SKM-1 (cell line): ENCODE measurements around the gene SHF.
"Not testable (repeated sequence)": the region's sequence is repeated elsewhere in the genome, so short reads cannot be mapped to it uniquely, and the experiment has no call there.

Experiments used
- DNase-seq: peaks from one replicate; lab custom pipeline; 2025; ENCODE audit not compliant: unreplicated experiment; lab: John Stamatoyannopoulos, UW

The SHF gene, protein sequence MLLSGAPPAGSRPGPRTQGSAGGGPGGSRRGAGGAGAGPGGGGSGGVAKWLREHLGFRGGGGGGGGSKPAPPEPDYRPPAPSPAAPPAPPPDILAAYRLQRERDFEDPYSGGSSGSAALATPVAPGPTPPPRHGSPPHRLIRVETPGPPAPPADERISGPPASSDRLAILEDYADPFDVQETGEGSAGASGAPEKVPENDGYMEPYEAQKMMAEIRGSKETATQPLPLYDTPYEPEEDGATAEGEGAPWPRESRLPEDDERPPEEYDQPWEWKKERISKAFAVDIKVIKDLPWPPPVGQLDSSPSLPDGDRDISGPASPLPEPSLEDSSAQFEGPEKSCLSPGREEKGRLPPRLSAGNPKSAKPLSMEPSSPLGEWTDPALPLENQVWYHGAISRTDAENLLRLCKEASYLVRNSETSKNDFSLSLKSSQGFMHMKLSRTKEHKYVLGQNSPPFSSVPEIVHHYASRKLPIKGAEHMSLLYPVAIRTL

DNA sequence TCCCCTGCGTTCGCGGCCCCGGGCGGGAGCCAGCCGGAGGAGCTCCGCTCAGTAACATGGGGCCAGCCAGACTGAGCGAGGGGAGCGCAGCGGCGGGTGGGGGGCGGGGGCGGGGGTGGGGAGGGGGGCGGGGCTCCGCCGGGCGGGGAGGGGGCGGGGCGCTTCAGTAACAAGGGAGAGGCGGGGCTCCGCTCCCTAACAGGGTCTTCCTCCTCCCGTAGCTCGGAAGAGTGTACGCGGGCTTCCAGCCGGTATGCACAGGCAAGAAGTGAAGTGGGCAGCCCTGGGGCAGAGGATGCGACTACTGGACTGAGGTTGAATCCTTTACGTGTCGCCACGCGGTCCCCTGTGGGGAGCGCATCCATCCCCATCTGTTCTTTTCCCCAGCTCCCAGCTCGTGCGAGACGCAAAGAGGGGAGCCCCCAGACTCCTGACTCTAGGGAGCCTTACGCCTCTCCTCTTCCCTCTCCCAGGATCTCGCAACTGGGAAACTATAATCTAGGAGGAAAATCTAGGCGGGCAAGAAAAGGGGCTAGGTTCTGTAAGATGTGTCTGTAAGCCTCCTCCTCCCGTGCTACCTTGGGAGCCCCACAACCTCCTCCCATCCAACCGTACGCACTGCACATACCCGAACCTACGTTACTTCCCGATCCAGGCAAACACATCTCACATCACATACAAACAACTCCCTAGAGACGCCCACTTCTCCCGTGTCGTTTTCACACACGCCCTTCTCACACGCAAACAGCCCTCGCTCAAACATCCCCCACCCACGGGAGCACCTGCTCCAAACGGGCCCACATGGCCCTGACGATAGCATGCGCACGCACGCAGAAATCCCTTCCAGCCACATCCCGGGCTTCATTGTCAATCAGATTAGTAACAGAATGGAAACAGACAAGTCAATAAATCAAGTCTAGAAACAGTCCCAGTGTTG, at the start of gene SHF:
Gene SHF (minus strand): TSS at position 73 of the 937 bp plus-strand sequence. CDS start 15 bp downstream, at position 58.
- DNase-seq, result no peak

DNA sequence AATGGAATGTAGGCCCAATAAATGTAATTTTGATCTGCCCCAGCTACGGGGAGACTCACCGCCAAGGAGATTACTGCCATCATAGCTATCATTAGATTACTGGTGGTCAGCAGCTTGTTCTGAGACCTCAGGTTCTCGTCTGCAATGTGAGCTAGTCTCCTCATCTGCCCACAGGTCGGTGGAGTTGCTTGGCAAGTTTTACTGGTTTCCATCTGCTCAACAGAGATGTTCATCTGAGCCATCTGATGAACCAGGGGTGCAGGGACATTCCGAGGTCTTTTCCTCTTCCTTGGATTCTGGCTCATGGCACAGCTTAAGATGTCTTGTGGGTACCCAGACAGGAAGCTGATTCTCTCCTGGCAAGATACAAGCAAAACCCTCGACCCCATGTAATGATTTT, 49.0 kb upstream of the SHF start:
- not testable (repeated sequence) for DNase-seq

DNA sequence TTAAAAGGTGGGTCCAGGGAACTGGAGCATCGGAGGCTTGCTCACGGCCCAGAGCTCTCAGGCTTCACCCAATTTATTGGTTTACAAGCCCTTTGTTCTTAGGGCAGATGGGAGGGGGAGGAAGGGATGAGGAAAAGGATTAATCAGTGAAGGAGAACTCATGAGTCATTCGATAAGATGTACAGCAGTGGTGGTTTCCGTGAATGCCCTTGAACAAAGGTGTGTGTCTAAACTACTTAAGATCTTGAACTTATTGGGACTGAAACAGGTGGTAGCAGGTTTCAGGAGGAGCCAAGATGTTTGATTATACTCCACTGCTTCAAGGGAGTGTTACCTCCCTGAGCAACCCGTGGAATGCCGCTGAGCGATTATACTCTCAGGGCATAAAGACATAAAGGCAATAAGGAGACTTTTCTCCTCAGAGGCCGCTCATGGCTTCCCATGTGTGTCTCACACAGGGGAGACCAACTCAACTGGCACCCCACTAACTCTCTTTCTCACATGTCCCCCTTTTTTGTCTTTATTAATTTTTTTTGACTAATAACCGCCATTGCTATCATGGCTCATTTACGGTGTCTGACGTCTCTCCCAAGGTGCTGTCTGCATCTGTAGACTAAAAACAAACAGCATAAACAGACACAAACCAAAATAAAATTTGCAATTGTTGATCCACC, 46.9 kb upstream of the SHF start:
- DNase-seq, result no peak

DNA sequence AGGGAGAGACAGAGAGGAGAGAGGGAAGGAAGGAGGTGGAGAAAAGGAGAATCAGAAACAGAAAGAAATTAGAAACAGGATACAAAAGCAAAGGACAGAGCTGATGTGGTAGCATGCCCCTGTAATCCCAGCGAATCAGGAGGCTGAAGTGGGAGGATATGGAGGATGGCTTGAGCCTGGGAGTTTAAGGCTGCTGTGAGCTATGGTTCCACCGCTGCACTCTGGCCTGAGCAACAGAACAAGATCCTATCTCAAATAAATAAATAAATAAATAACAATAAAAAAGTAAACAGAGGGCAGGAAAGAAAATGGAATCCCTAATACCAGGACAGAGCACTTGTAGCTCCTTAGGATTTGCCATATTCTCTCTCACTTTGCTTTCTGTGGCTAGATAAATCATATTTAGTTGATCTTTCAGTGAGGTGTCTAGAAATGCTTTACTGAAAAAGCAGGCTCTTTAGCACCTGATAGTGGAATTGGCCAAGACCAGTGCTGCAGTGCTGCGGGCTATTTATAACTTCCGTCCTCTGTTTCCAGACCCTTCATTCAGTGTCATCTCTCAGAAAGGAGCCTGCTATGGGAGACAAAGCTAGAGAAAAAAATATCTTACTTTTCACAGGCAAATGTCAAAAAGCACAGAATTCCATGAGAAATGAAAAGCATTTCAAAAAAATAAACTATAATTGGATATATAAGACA, 44.2 kb upstream of the SHF start:
- DNase-seq, result no peak

DNA sequence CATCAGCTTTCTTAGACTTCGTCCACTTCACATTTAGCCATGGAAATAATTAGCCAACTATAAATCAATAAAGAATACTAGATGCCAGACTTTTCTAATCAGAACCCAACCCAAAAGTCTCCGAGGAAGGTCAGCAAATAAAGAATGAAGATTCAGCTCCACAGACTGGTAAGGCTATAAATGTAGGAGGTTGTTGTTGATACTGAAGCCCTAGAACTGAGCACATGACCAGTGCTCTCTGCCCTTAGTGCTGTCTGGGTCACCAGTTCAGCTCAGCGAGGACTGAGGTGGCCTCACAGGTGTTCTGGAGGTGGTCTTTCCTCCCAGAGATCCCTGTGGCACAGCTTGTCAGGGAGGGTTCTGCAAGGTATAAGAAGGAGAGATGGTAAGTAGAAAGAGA, 43.4 kb upstream of the SHF start:
- DNase-seq, result no peak

DNA sequence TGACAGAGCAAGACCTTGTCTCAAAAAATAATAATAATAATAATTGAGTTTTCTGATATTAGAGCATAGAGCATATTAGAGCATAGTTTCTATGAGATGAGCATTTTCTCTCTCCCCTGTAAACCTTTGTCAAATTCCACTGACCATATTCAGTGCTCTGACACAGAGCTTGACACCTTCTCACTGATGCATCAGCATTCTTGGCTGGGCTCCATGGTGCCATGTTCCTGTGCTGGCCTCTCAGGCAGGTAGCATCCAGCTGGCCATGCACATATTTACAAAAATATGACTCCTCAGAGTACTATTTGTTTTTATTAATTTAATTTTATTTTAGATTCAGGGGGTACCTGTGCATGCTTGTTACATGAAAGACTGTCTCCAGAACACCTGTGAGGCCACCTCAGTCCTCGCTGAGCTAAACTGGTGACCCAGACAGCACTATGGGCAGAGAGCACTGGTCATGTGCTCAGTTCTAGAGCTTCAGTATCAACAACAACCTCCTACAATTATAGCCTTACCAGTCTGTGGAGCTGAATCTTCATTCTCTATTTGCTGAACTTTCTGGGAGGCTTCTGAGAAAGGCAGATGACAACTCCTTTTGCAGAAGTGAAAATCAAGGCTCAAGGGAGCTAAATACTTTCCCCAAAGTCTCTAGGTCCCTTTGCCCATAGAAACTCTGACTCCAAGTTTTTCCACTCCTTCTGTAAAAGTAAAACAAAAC, 42.6 kb upstream of the SHF start:
- no peak for DNase-seq

DNA sequence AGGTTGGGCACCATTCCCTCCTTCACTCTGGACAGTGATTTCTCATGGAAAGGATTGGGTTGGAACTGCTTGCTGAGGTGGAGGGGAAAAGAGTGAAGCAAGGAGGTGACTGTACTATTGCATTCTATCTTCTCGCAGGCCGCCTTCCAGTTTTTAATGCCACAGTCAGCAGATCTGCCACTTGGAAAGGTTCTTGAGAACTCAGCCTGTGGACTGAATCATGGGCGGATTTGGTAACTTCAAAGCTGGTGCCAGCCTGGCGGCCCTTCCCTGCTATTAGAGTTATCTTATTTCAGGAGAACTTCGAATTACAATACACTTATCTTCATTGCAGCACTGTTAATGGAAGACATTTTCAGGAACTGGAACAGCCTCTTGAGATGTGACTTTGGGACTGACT, 41.2 kb upstream of the SHF start:
- no peak for DNase-seq

DNA sequence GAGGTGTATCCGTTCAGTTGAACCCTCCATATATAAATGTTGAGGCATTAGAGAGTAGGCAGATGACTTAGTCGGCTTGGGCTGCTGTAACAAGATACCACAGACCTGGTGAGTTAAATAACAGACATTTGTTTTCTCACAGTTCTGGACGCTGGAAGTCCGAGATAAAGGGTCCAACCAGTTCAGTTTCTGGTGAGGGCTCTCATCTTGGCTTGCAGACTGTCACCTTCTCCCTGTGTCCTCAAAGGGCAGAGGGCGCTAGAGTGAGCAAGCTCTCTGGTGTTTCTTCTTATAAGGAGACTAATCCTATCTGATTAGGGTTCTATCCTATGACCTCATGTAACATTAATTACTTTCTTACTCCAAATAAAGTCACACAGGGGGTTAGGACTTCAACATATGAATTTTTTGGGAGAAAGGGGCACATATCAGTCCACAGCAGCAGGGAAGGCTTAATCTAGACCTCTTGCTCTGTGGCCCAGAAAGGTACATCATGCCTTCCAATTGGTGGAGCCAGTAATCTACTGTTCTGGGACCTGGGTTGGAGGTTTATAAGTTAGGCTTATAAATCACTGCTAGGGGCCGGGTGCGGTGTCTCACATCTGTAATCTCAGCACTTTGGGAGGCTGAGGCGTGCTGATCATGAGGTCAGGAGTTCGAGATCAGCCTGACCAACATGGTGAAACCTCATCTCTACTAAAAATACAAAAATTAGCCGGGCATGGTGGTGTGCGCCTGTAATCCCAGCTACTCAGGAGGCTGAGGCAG, 37.9 kb upstream of the SHF start:
- no peak for DNase-seq

DNA sequence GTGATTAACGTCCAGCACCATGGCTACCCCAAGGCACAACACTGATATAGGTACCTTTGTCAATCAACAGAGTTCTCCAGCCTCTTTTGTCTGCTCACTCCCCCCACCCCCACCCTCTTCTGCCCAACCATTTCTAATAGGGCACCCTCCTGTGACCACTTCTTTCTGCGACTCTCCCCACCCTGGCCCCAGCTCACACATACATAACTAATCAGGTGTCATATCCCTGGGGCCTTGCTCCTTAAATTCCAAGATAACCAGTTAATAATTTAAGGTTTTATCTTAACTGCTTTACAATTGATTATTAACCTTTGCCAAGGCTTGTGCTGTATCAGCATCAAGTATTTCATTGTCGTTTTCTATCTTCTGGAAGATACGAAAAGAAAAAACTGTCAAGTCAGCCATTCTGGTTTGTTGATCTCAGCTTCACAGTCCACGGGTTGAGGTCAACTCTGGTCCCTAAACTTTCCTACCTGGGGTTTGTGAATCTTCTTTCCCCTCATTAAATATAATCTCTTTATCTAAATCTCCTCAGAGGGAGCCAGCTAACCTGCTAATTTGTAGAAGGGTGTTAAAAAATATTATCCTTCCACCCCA, 37.0 kb upstream of the SHF start:
- no peak for DNase-seq

DNA sequence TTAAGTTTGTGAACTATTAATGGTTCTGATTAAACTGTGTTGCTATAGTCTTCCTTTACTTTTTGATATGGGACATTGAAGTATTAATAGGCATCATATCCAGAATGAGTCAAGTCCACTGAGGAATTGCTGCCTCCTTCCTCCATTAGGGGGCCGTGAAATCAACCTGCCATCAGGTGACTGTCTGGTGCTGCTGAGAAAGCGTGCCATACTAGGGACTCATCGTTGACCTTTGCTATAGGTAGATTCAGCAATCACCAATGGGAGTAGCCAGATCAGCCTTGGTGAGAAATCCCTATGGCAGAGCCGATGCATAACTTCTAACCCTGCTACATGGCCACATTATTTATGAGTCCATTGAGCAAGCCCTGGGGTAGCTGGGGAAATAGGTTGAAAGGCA, 34.2 kb upstream of the SHF start:
- DNase-seq, result no peak

DNA sequence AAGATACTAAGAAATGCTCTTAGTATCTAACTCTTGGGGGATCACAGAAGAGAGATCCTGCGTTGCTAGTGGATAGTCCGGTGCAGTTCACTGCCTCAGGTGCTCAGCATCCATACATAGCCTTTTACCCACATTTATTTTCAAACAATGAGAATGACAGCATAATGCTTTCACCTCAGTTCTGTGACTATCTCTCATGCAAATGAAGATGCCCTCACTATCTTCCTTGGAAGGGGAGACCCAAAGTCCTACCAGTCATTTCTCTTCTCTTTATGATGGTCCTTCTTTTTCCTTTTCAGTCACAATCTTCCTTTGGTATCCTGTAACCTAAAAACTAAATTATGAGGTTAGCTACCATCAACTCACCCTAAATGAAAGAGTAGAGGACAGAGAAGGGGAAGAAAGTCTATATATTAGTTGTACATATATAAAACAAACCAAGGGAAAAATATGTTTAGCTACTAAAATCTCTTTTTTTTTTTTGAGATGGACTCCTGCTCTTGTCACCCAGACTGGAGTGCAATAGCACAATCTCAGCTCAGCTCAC, 33.4 kb upstream of the SHF start:
- DNase-seq, result no peak

DNA sequence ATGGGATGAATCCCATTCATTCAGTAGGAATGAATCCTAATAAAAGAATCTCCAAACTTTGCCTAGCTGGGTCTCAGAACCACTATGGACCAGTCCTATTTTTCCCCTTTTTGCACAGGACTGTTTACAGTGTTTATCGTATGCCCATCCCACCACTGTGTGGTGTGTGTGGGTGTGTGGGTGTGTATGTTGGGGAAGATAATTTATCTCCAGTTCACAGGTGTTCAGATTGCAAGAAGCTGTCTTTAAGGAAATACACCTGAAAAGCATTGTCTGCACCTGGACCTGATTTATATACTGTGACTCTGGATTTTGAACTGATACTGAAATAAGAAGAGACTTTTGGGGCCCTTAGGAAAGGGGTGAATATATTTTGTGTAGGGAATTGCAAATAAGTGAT, 24.7 kb upstream of the SHF start:
- DNase-seq, result no peak

DNA sequence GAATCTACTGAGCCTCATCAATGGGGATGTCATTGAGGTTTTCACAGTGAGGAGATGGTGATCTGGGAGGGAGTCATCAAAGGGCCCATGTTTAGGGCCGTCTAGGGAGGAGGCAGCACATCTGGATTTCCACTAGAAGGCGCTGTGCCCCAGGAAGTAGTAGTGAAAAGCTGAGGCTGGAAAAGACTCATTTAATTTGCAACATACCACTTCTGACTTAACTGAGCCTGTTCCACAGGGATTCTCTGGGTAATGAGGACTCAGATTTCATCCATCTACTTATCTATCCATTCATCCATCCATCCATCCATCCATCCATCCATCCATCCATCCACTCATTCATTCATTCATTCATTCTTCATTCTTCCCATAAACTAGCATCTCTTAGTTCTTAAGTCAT, 17.4 kb upstream of the SHF start:
- DNase-seq, result peak; percentile 73

DNA sequence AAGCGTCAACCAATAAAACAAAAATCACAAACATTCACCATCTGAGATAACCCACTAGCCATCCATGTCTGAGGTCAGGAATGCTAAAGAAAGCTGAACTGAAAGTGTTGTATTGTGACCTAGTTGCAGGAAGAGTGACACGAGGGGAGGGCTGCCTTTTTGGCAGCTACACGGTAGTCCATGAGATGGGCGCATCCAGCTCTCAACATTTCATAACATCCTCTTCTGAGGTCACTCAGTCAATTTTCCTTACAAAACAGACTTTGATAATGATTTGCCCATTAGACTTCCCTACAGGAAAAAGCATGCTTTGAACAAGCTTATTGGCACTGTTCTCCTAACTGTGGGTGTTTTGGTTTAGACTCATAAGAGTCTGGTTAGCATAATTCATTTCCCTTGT, 15.4 kb upstream of the SHF start:
- no peak for DNase-seq

DNA sequence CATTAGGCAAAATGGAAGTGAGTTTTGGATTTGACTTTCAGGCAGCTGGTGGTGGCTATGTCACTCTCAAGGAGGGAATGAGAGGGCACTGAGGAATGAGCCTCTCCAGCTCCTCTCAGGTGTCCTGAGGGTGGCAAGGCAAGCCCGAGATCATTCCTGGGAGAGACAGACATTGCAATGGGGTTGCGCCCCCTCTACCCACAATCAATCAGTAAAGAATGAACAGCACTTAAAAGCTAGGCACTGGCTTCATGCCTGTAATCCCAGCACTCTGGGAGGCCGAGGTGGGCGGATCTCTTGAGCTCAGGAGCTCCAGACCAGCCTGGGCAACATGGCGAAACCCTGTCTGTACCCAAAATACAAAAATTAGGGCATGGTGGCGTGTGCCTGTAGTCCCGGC, 14.1 kb upstream of the SHF start:
- DNase-seq, result no peak

DNA sequence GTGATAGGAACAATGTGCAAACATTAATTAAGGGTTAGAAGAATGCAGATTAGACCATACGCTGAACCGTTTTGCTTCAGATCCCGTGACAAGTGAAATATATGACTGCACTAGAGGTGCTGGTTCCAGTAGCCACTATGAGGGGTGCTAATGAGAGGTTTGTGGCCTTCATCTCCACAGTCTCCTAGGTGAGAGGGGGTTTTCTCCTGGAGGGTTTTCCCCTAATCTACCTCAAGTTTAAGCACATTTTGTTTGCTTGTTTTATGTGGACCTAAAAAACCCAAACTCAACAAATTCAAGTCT, 13.7 kb upstream of the SHF start:
- DNase-seq, result no peak

DNA sequence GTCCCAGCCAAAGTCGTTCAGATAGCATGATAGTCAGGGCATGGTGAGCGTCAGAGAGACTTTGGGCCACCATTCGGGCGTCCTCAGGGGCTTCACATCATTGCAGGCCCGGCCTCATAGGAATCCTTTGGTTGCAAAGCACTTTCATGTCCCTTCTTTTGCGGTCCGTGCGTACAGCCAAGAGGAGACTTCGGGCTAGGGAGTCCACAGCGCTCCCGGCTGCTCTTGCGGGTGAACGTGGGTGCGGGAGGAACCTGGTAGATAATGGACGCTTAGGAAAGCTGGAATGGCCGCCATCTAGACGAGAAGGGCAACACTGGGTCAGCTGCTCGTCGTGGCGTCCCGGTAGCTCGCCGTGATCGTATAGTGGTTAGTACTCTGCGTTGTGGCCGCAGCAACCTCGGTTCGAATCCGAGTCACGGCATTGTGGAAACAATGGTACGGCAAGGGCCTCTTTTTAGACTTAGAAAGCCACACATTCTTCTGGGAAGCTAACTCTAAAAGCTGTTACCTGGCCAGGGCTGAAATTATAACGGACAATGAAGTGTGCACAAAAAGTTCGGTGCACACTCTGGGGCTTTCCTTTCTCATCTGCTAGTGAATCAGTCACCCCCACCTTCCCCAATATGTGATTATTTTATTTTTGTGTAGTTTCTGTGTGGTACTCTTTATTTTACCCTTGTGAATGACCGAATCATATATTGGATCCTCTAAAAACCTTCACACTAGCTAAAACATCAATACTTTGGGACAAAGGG, 13.2 kb upstream of the SHF start:
- peak; percentile 43 for DNase-seq
